ENCODE results near the gene ARMC9. TPM values are rescaled to one million over a fixed set of nuclear protein-coding genes. Genes with fewer than 3 reads are reported as not detected.

ARMC9 gene
- total RNA-seq, 4 donors from 2014 or later = 2.2 to 6.9 (median 5.3) TPM

DNA sequence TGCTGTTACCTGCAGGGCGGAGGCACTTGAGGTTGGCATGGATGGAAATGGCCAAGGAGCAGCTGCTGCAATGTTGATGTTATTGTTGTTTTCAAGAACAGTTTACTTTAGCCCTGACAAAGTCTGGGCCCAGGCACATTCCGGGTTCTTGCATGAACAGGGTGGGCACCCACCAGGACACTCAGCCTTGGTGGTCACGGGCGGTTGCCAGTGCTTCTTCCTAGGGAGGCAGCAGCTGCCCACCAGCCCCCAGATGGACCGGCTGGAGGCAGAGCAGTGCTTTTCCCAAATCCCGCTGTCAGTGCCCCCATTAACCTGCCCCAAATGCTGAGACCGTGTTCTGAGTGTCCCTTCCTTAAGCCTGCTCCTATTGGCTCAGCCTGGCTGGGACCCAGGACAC lies 158.6 kb downstream of the ARMC9 start:
- intact Hi-C loops (cut with DNase I; ENCODE audit: low total_unique reads) = no loop called here
- TF ChIP-seq POLR2A (IDR thresholded peaks at IDR 0.05) = no peak
- TF ChIP-seq, protein P1, sequence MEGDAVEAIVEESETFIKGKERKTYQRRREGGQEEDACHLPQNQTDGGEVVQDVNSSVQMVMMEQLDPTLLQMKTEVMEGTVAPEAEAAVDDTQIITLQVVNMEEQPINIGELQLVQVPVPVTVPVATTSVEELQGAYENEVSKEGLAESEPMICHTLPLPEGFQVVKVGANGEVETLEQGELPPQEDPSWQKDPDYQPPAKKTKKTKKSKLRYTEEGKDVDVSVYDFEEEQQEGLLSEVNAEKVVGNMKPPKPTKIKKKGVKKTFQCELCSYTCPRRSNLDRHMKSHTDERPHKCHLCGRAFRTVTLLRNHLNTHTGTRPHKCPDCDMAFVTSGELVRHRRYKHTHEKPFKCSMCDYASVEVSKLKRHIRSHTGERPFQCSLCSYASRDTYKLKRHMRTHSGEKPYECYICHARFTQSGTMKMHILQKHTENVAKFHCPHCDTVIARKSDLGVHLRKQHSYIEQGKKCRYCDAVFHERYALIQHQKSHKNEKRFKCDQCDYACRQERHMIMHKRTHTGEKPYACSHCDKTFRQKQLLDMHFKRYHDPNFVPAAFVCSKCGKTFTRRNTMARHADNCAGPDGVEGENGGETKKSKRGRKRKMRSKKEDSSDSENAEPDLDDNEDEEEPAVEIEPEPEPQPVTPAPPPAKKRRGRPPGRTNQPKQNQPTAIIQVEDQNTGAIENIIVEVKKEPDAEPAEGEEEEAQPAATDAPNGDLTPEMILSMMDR (IDR thresholded peaks at IDR 0.05) = no peak
- WGBS, 2 donors = 92 to 93% methylated on average over 6 to 7 of the region's 7 CpGs
- no peak for DNase-seq (ENCODE audit: low spot score in 2 of 2)
- no peak overlapping the region for H3K4me3 ChIP-seq (ENCODE audit: low read depth, poor library complexity, severe bottlenecking)

DNA sequence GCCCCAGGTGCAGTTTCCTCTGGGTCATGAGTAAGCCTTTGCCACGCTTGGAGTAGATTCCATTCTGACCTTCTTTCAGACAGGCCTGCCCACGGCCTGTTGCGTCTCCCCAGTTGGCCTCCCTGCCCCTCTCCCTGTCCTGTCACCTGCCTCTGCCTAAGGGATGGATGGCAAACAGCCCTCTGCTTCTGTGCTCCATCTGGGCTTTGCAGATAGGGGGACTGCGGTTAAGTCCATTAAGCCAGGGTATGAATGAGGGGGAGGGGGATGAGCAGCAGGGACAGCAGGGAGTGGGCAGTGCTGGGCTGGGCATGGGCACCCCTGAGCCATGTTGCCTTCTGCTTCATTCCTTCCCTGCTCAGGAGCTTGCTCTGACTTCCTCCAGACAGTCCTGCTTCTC lies 159.5 kb downstream of the ARMC9 start:
- no peak for DNase-seq (ENCODE audit: low spot score in 2 of 2)
- TF ChIP-seq, protein P1 (IDR thresholded peaks at IDR 0.05) = no peak
- no peak for TF ChIP-seq POLR2A (IDR thresholded peaks at IDR 0.05)
- WGBS, 2 donors = 94 to 95% methylated on average over 4 of the region's 4 CpGs
- intact Hi-C loops (cut with DNase I; ENCODE audit: low total_unique reads) = no loop called here
- no peak overlapping the region for H3K4me3 ChIP-seq (ENCODE audit: low read depth, poor library complexity, severe bottlenecking)

DNA sequence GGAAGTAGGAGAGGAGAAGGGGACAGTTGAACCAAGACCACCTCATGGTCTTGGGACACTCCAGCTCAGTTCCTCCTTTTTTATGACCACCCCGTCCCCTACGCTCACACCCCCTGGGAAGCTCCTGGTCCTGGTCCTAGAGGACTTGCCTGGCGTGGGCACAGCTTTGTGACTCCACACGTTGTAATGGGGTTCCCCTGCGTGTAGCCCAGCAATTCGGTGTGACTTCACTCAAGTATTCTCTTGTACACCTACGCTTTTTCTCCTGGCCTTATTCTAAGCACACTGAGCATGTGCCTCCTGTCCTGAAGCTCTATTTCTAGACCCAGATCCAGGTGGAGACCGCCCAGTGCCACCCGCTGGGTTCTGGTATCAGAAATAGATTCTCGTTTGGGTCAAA lies 161.0 kb downstream of the ARMC9 start:
- no peak for TF ChIP-seq POLR2A (IDR thresholded peaks at IDR 0.05)
- TF ChIP-seq, protein P1 (IDR thresholded peaks at IDR 0.05) = no peak
- DNase-seq (ENCODE audit: low spot score in 2 of 2) = no peak
- WGBS, 2 donors = 92 to 95% methylated on average over 10 of the region's 10 CpGs

DNA sequence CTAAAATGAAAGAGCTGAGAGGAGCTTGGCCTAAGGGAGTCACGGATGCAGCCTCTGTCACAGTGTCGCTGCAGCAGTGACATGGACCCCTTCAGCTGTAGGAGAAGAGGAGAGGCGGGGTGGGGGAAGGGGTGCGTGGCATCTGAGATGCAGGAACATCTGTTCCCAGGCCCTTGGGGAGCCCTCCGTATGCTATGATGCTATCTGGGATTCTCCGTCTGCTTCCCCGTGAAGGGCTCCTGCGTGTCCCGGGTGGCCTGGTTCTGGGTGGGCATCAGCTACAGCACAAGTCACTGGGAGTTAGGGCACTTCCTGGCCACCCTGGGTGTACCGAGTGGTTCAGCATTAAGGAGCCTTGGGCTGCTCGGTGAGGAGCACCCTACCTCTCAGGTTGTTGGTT lies 161.5 kb downstream of the ARMC9 start:
- intact Hi-C loops (cut with DNase I; ENCODE audit: low total_unique reads) = no loop called here
- H3K4me3 ChIP-seq (ENCODE audit: low read depth, poor library complexity, severe bottlenecking) = no peak overlapping the region
- TF ChIP-seq, protein P1 (IDR thresholded peaks at IDR 0.05) = no peak
- no peak for TF ChIP-seq POLR2A (IDR thresholded peaks at IDR 0.05)
- 81 to 96% methylated on average over 11 of the region's 11 CpGs for WGBS, 2 donors
- DNase-seq (ENCODE audit: low spot score in 2 of 2) = no peak

More for the DNA sequence above, 161.0 kb downstream of the ARMC9 start:
- H3K4me3 ChIP-seq (ENCODE audit: low read depth, poor library complexity, severe bottlenecking) = no peak overlapping the region
- intact Hi-C loops (cut with DNase I; ENCODE audit: low total_unique reads) = no loop called here

DNA sequence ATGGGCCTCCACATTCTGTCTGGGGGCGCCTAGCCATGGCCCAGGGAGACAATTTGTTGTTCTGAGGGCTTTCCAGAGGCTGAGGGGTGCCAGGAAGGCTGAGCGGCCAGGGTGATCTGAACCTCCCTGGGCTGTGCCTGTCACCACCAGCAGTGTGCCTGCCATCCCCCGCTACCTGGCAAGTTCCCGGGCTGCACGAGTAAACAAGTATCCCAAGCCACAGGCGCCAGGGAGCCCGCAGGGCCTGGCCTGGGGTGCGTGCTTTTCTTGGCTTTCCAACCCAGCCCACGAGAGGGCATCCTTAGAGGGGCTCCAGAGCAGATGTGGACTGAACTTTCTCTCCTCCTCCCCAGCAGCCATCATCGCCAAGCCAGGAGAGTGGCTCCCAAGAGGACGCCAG lies 162.0 kb downstream of the ARMC9 start:
- H3K4me3 ChIP-seq (ENCODE audit: low read depth, poor library complexity, severe bottlenecking) = no peak overlapping the region
- intact Hi-C loops (cut with DNase I; ENCODE audit: low total_unique reads) = no loop called here
- 93 to 97% methylated on average over 7 of the region's 11 CpGs for WGBS, 2 donors
- DNase-seq (ENCODE audit: low spot score in 2 of 2) = no peak
- no peak for TF ChIP-seq POLR2A (IDR thresholded peaks at IDR 0.05)
- TF ChIP-seq, protein P1 (IDR thresholded peaks at IDR 0.05) = no peak

DNA sequence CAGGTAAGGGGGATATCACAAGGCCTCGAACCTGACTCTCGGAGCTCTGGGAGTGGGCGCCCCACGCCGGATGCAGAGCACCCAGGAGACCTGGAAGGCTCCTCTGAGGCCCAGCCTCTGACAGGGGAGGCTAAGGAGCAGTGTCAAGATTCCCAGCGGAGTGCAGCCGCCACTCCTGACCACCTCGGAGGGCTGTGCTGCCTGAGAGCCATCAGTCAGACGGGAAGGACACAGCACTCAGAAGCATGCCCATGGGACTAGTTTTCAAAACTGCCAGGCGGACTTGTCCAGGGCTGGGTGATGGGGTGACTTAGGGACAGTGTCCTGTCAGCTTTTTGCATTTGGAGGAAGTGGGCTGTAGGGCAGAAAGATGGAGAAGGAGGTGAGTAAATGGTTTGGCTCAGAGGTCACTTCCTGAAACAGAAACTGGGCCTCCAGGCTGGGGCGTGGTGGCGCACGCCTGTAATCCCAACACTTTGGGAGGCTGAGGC lies 162.5 kb downstream of the ARMC9 start:
- TF ChIP-seq, protein P1 (IDR thresholded peaks at IDR 0.05) = no peak
- WGBS, 2 donors = 90 to 97% methylated on average over 13 of the region's 13 CpGs
- peak in 1 of 2 donors; percentile 33 for DNase-seq (ENCODE audit: low spot score in 2 of 2)
- H3K4me3 ChIP-seq (ENCODE audit: low read depth, poor library complexity, severe bottlenecking) = no peak overlapping the region
- intact Hi-C loops (cut with DNase I; ENCODE audit: low total_unique reads) = no loop called here

Measured in lower leg skin (tissue), 4 donors.